K562 (cell line): ENCODE data around the gene FYTTD1. TPM values are rescaled to one million over a fixed set of nuclear protein-coding genes. Genes with fewer than 3 reads are reported as not detected.

Experiments
- ATAC-seq: fragments of 200-7000 bp; cut with Tn5 transposase; 3 replicates; pipeline ENCODE4 v1.9.1; 2020; ENCODE audit warnings: moderate library complexity
- BruUV-seq: library from RNA; stranded (reverse); fragments of 400-500 nt; replicated peaks from 2 replicates; lab custom pipeline; 2021; lab: Mats Ljungman, UMichigan
- CTCF ChIA-PET: fragments of 300-600 bp; formaldehyde crosslinking; extraction: SDS; loops from one replicate; lab custom pipeline; 2021; ENCODE audit warnings: low intra/inter-chr PET ratio; lab: Yijun Ruan, JAX
- POLR2A ChIA-PET: fragments of 300-600, 350-650 bp; sonication (Branson Sonifier 250); formaldehyde crosslinking; extraction: SDS; loops from one replicate; lab custom pipeline; 2021; ENCODE audit warnings: antibody characterized with exemption, inconsistent platforms; lab: Yijun Ruan, JAX
- DNase-seq, 4 experiments: peaks; one replicate each; pipeline versions ENCODE4 v3.0.0 to v3.0.0-alpha.2; 2011 to 2018; ENCODE audit warnings: low spot score in 3 of 4, mixed read lengths in 3 of 4; ENCODE audit errors: extremely low read depth in 1 of 4
- FAIRE-seq: peaks from 2 replicates; lab custom pipeline; 2011; peaks lifted over from hg19 to GRCh38; lab: Jason Lieb, UNC
- H2AFZ ChIP-seq: 2 replicates; pipeline ENCODE4 v1.6.0; 2011; ENCODE audit warnings: low read depth, low read length, control low read depth, inconsistent platforms
- H3K27ac ChIP-seq: fragments of 200-600 bp; 3 replicates; pipeline ENCODE4 v1.8.0; 2011; ENCODE audit warnings: low read depth, mild to moderate bottlenecking, control low read depth, inconsistent platforms, low read length, moderate library complexity, mixed read lengths; ENCODE audit errors: extremely low read depth
- H3K27me3 ChIP-seq, 2 experiments: fragments of 300-600 bp in 1 of 2; 2 replicates in 1 of 2; 3 replicates in 1 of 2; pipeline versions ENCODE4 v1.6.0 to v1.8.0; 2011; ENCODE audit warnings: inconsistent platforms in 2 of 2, low read length in 2 of 2, mild to moderate bottlenecking in 1 of 2, mixed read lengths in 1 of 2, moderate library complexity in 1 of 2; ENCODE audit not compliant: control insufficient read depth in 2 of 2, insufficient read depth in 2 of 2
- H3K36me3 ChIP-seq: fragments of 300-600 bp; 3 replicates; pipeline ENCODE4 v1.8.0; 2011; ENCODE audit warnings: mild to moderate bottlenecking, low read length, inconsistent platforms; ENCODE audit not compliant: control insufficient read depth, insufficient read depth
- H3K4me1 ChIP-seq, 2 experiments: fragments of 200-600 bp in 1 of 2; replicated peaks in 1 of 2; 2 replicates in 1 of 2; 3 replicates in 1 of 2; pipeline versions ENCODE4 v1.5.1 to v1.8.0; 2011; ENCODE audit warnings: inconsistent platforms in 2 of 2, low read length in 2 of 2, mild to moderate bottlenecking in 1 of 2, mixed read lengths in 1 of 2, moderate library complexity in 1 of 2; ENCODE audit not compliant: control insufficient read depth in 2 of 2, insufficient read depth in 2 of 2
- H3K4me2 ChIP-seq: 2 replicates; pipeline ENCODE4 v1.6.1; 2011; ENCODE audit warnings: low read length, control low read depth, inconsistent platforms, mixed read lengths; ENCODE audit not compliant: insufficient read depth
- H3K4me3 ChIP-seq: fragments of 200-600 bp; sonication (generic), shearing (Covaris generic); 2 replicates; pipeline ENCODE4 v1.5.1; 2016; ENCODE audit warnings: control low read depth, inconsistent platforms
- H3K79me2 ChIP-seq: fragments of 200-600 bp; 3 replicates; pipeline ENCODE4 v1.8.0; 2011; ENCODE audit warnings: low read length, inconsistent platforms; ENCODE audit not compliant: control insufficient read depth, insufficient read depth
- H3K9ac ChIP-seq, 2 experiments: 2 replicates each; pipeline versions ENCODE4 v1.6.0 to v1.6.1; 2011; ENCODE audit warnings: low read depth in 2 of 2, low read length in 2 of 2, control low read depth in 1 of 2, inconsistent platforms in 1 of 2, mild to moderate bottlenecking in 1 of 2, mixed read lengths in 1 of 2; ENCODE audit not compliant: insufficient read depth in 1 of 2
- H3K9me1 ChIP-seq: one replicate; pipeline ENCODE4 v1.6.0; 2011; ENCODE audit warnings: inconsistent platforms, mild to moderate bottlenecking, low read length, moderate library complexity; ENCODE audit not compliant: control insufficient read depth, insufficient read depth
- H3K9me3 ChIP-seq: replicated peaks from 2 replicates; pipeline ENCODE4 v1.5.1; 2011; ENCODE audit warnings: low read depth, low read length, inconsistent platforms; ENCODE audit not compliant: control insufficient read depth, insufficient read depth
- H4K20me1 ChIP-seq: replicated peaks from 2 replicates; pipeline ENCODE4 v1.6.1; 2011; ENCODE audit warnings: low read length, inconsistent platforms, mixed read lengths; ENCODE audit not compliant: control insufficient read depth, insufficient read depth
- ARHGAP35 ChIP-seq: fragments of 450-650 bp; IDR thresholded peaks from 2 replicates; pipeline ENCODE4 v1.6.1; 2018; ENCODE audit not compliant: partially characterized antibody
- IRF2 ChIP-seq: sonication (generic); formaldehyde crosslinking; IDR thresholded peaks from 2 replicates; pipeline ENCODE4 v1.8.1; 2022; ENCODE audit warnings: mild to moderate bottlenecking, missing genetic modification reagents
- KDM2B ChIP-seq: fragments of 250-450 bp; sonication (Bioruptor Pico); IDR thresholded peaks from 2 replicates; pipeline ENCODE4 v1.8.0; 2021; ENCODE audit warnings: mild to moderate bottlenecking, moderate library complexity
- MCM7 ChIP-seq, 2 experiments: fragments of 450-650 bp; IDR thresholded peaks; 2 replicates each; pipeline ENCODE4 v1.6.1; 2016 to 2018
- SMAD1 ChIP-seq: fragments of 150-350 bp; IDR thresholded peaks from 2 replicates; pipeline ENCODE4 v1.6.1; 2014; ENCODE audit warnings: low read length, low read depth; ENCODE audit not compliant: partially characterized antibody
- SUPT5H ChIP-seq: fragments of 450-650 bp; IDR thresholded peaks from 2 replicates; pipeline ENCODE4 v1.6.1; 2016
- ZNF212 ChIP-seq: fragments of 450-650 bp; formaldehyde crosslinking; IDR thresholded peaks from 2 replicates; pipeline ENCODE4 v1.4.0; 2020; ENCODE audit warnings: mild to moderate bottlenecking
- ZNF644 ChIP-seq: fragments of 200-800 bp; sonication (Bioruptor generic); IDR thresholded peaks from 2 replicates; pipeline ENCODE4 v1.6.1; 2016; ENCODE audit warnings: low read depth, missing genetic modification characterization, missing compliant biosample characterization
- WGBS: fragments of 100-300 bp; shearing (Covaris generic); methylation state at CpG from one replicate; pipeline ENCODE4 v1.1.6; 2016; ENCODE audit warnings: low coverage, mixed read lengths; ENCODE audit not compliant: insufficient coverage; ENCODE audit errors: missing lambda C conversion rate; 5-methylcytosine and 5-hydroxymethylcytosine counted together
- in situ Hi-C: fragments of 300-500 bp; cut with MboI; formaldehyde crosslinking; loops from 4 replicates; pipeline ENCODE4 v1.15.0; 2018; ENCODE audit warnings: inconsistent platforms, mixed read lengths
- intact Hi-C: fragments of 100-400 bp; cut with micrococcal nuclease; formaldehyde crosslinking; loops from 2 replicates; pipeline ENCODE4 v1.14.2; 2022
- polyA plus RNA-seq, 8 experiments: library from polyadenylated mRNA; depleted of rRNA in 4 of 8; stranded (reverse) in 5 of 8; unstranded in 3 of 8; fragments of >200 nt; fragmentation: Nextera tagmentation in 2 of 8; fragmentation: Illumina TruSeq in 1 of 8; extraction: Ambion mirVana in 2 of 8; extraction: Trizol in 1 of 8; gene quantifications; 2 replicates each; pipeline versions ENCODE4 v1.2.1 to v1.2.3, GENCODE V29; 2011 to 2014; ENCODE audit warnings: inconsistent platforms in 1 of 8, missing spikeins in 1 of 8
- total RNA-seq, 7 experiments: library from RNA; depleted of rRNA in 6 of 7; stranded (reverse); fragments of >200 nt in 6 of 7; fragmentation: Illumina TruSeq in 2 of 7; extraction: Trizol in 2 of 7; gene quantifications; 2 replicates each; pipeline versions ENCODE4 v1.2.1 to v1.2.3, GENCODE V29; 2011 to 2021; ENCODE audit warnings: low replicate concordance in 1 of 7
- TF ChIP-seq, protein P1 (sequence below), 3 experiments: fragments of 200-800 bp in 1 of 3; sonication (Bioruptor generic) in 1 of 3; sonication (generic) in 1 of 3; formaldehyde crosslinking in 1 of 3; IDR thresholded peaks; 2 replicates each; pipeline versions ENCODE4 v1.6.1 to v1.8.0; 2016 to 2022; ENCODE audit warnings: mild to moderate bottlenecking in 2 of 3, missing compliant biosample characterization in 2 of 3, missing genetic modification characterization in 2 of 3, missing genetic modification reagents in 1 of 3
- TF ChIP-seq, protein P2 (sequence below): fragments of 250-450 bp; sonication (Bioruptor Pico); IDR thresholded peaks from 2 replicates; pipeline ENCODE4 v1.4.0; 2020; ENCODE audit warnings: mild to moderate bottlenecking

Gene FYTTD1
- total and polyA plus RNA-seq, 9 of the 15 experiments (the other 6 are each of a cell fraction or from before 2014, with no cell fraction given), result 35.7 to 106 (median 76.3) TPM

DNA sequence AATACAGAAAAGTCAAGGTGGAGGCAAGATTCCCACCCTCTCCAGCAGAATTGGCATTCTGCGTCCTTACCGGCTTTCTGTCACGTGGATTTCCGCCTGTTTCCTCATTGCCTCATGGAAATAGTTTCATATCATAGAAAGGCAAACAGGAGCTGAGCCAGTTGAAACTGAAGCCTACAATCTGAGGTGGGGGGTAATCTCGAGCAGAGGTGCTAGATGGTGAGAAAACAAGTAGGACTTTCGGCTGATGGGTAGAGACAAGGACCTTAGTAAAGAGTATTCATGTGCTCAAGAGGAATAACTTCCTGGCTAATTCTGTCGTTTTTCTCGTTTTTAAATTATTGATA, 81.3 kb downstream of the FYTTD1 start:
- H3K9ac ChIP-seq, result no peak overlapping the region
- TF ChIP-seq ZNF644 (tag) (no peak), KDM2B (CRISPR knock-in tag) (no peak), SMAD1 (no peak), ARHGAP35 (no peak), ZNF212 (CRISPR knock-in tag) (no peak), IRF2 (CRISPR knock-in tag) (no peak), MCM7 (IDR thresholded peaks at IDR 0.05) (no peak), SUPT5H (no peak)
- TF ChIP-seq, protein P1, sequence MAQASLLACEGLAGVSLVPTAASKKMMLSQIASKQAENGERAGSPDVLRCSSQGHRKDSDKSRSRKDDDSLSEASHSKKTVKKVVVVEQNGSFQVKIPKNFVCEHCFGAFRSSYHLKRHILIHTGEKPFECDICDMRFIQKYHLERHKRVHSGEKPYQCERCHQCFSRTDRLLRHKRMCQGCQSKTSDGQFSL (CRISPR knock-in tag; IDR thresholded peaks at IDR 0.05), result no peak
- TF ChIP-seq, protein P1 (tag; IDR thresholded peaks at IDR 0.05), result no peak
- TF ChIP-seq, protein P2, sequence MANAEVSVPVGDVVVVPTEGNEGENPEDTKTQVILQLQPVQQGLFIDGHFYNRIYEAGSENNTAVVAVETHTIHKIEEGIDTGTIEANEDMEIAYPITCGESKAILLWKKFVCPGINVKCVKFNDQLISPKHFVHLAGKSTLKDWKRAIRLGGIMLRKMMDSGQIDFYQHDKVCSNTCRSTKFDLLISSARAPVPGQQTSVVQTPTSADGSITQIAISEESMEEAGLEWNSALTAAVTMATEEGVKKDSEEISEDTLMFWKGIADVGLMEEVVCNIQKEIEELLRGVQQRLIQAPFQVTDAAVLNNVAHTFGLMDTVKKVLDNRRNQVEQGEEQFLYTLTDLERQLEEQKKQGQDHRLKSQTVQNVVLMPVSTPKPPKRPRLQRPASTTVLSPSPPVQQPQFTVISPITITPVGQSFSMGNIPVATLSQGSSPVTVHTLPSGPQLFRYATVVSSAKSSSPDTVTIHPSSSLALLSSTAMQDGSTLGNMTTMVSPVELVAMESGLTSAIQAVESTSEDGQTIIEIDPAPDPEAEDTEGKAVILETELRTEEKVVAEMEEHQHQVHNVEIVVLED, result no peak
- H3K4me1 ChIP-seq, result no peaks in the 10 kb centered on the region
- no peak overlapping the region for H3K27ac ChIP-seq
- no peak for FAIRE-seq
- no peak for ATAC-seq
- intact Hi-C loops, result no loop called here
- in situ Hi-C loops, result no loop called here
- H3K4me2 ChIP-seq, result no peak overlapping the region
- ChIA-PET CTCF (no interaction called here), POLR2A (no interaction called here)
- no TSS peak for BruUV-seq
- no peak overlapping the region for H2AFZ ChIP-seq
- no peaks in the 10 kb centered on the region for H3K27me3 ChIP-seq
- no peaks in the 10 kb centered on the region for H4K20me1 ChIP-seq
- WGBS, result 86% methylated on average over 8 of the region's 8 CpGs
- H3K79me2 ChIP-seq, result no peaks in the 10 kb centered on the region
- H3K4me3 ChIP-seq, result no peak overlapping the region
- no peaks in the 10 kb centered on the region for H3K9me3 ChIP-seq
- H3K36me3 ChIP-seq, result peaks cover 59% of the 10 kb centered on the region; the same call in 2 of the 3 replicates
- no peak for DNase-seq
- no peaks in the 10 kb centered on the region for H3K9me1 ChIP-seq
